ENCODE measurements around the gene C14orf39.

DNA sequence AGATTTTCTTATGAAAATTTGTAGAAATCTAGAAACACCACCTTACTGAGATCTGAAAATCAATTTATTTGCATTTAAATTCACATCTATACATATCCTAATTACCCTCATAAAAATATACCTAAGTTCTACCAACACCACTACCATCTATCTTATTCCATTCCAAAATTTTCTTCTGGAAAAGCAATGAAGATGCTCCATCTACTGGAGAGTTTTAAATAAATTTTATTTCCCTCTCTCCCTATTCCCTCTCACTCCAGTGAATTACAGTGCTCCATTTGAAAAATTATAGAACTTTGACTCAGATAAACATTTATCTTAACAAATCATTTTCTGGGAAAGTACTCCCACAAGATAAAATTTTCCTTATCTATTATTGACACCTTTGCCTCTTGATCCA is 2.3 kb upstream of the C14orf39 start:
- no peak for TF ChIP-seq ESRRA (CRISPR knock-in tag; IDR thresholded peaks at IDR 0.05; ENCODE audit: borderline replicate concordance)
- TF ChIP-seq, protein P1, sequence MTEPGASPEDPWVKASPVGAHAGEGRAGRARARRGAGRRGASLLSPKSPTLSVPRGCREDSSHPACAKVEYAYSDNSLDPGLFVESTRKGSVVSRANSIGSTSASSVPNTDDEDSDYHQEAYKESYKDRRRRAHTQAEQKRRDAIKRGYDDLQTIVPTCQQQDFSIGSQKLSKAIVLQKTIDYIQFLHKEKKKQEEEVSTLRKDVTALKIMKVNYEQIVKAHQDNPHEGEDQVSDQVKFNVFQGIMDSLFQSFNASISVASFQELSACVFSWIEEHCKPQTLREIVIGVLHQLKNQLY (CRISPR knock-in tag; IDR thresholded peaks at IDR 0.05): no peak
- TF ChIP-seq, protein P2, sequence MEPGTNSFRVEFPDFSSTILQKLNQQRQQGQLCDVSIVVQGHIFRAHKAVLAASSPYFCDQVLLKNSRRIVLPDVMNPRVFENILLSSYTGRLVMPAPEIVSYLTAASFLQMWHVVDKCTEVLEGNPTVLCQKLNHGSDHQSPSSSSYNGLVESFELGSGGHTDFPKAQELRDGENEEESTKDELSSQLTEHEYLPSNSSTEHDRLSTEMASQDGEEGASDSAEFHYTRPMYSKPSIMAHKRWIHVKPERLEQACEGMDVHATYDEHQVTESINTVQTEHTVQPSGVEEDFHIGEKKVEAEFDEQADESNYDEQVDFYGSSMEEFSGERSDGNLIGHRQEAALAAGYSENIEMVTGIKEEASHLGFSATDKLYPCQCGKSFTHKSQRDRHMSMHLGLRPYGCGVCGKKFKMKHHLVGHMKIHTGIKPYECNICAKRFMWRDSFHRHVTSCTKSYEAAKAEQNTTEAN (CRISPR knock-in tag; IDR thresholded peaks at IDR 0.05): no peak
- TF ChIP-seq, protein P3, sequence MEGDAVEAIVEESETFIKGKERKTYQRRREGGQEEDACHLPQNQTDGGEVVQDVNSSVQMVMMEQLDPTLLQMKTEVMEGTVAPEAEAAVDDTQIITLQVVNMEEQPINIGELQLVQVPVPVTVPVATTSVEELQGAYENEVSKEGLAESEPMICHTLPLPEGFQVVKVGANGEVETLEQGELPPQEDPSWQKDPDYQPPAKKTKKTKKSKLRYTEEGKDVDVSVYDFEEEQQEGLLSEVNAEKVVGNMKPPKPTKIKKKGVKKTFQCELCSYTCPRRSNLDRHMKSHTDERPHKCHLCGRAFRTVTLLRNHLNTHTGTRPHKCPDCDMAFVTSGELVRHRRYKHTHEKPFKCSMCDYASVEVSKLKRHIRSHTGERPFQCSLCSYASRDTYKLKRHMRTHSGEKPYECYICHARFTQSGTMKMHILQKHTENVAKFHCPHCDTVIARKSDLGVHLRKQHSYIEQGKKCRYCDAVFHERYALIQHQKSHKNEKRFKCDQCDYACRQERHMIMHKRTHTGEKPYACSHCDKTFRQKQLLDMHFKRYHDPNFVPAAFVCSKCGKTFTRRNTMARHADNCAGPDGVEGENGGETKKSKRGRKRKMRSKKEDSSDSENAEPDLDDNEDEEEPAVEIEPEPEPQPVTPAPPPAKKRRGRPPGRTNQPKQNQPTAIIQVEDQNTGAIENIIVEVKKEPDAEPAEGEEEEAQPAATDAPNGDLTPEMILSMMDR (IDR thresholded peaks at IDR 0.05): no peak
- TF ChIP-seq, protein P4, sequence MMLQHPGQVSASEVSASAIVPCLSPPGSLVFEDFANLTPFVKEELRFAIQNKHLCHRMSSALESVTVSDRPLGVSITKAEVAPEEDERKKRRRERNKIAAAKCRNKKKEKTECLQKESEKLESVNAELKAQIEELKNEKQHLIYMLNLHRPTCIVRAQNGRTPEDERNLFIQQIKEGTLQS (CRISPR knock-in tag; conservative IDR thresholded peaks at IDR 0.05): no peak
- TF ChIP-seq, protein P5, sequence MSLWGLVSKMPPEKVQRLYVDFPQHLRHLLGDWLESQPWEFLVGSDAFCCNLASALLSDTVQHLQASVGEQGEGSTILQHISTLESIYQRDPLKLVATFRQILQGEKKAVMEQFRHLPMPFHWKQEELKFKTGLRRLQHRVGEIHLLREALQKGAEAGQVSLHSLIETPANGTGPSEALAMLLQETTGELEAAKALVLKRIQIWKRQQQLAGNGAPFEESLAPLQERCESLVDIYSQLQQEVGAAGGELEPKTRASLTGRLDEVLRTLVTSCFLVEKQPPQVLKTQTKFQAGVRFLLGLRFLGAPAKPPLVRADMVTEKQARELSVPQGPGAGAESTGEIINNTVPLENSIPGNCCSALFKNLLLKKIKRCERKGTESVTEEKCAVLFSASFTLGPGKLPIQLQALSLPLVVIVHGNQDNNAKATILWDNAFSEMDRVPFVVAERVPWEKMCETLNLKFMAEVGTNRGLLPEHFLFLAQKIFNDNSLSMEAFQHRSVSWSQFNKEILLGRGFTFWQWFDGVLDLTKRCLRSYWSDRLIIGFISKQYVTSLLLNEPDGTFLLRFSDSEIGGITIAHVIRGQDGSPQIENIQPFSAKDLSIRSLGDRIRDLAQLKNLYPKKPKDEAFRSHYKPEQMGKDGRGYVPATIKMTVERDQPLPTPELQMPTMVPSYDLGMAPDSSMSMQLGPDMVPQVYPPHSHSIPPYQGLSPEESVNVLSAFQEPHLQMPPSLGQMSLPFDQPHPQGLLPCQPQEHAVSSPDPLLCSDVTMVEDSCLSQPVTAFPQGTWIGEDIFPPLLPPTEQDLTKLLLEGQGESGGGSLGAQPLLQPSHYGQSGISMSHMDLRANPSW (CRISPR knock-in tag; conservative IDR thresholded peaks at IDR 0.05; ENCODE audit: low read depth): no peak
- TF ChIP-seq GABPB1 (CRISPR knock-in tag; IDR thresholded peaks at IDR 0.05): no peak
- no peak for TF ChIP-seq ZNF671 (CRISPR knock-in tag; IDR thresholded peaks at IDR 0.05)
- TF ChIP-seq ZNF416 (CRISPR knock-in tag; IDR thresholded peaks at IDR 0.05): no peak
- TF ChIP-seq JUN (CRISPR knock-in tag; IDR thresholded peaks at IDR 0.05): no peak
- TF ChIP-seq, protein P6, sequence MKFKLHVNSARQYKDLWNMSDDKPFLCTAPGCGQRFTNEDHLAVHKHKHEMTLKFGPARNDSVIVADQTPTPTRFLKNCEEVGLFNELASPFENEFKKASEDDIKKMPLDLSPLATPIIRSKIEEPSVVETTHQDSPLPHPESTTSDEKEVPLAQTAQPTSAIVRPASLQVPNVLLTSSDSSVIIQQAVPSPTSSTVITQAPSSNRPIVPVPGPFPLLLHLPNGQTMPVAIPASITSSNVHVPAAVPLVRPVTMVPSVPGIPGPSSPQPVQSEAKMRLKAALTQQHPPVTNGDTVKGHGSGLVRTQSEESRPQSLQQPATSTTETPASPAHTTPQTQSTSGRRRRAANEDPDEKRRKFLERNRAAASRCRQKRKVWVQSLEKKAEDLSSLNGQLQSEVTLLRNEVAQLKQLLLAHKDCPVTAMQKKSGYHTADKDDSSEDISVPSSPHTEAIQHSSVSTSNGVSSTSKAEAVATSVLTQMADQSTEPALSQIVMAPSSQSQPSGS (CRISPR knock-in tag; IDR thresholded peaks at IDR 0.05; ENCODE audit: borderline replicate concordance, low read depth): no peak
- TF ChIP-seq, protein P7, sequence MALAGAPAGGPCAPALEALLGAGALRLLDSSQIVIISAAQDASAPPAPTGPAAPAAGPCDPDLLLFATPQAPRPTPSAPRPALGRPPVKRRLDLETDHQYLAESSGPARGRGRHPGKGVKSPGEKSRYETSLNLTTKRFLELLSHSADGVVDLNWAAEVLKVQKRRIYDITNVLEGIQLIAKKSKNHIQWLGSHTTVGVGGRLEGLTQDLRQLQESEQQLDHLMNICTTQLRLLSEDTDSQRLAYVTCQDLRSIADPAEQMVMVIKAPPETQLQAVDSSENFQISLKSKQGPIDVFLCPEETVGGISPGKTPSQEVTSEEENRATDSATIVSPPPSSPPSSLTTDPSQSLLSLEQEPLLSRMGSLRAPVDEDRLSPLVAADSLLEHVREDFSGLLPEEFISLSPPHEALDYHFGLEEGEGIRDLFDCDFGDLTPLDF (CRISPR knock-in tag; IDR thresholded peaks at IDR 0.05): no peak

Measured in WTC11 (cell line).